ENCODE results near the gene KRTAP10-4.

GRCh38 chr21:44617071-44617501 lies 43.6 kb downstream of the KRTAP10-4 start:
- TF ChIP-seq CTCF (IDR thresholded peaks at IDR 0.05 in 2 of 3, conservative IDR thresholded peaks at IDR 0.05 in 1 of 3; ENCODE audit: borderline replicate concordance in 1 of 3, insufficient read depth in 1 of 3, low read depth in 2 of 3, low read length in 2 of 3) (no peak), SP1 (IDR thresholded peaks at IDR 0.05; ENCODE audit: low read depth) (no peak), RAD21 (IDR thresholded peaks at IDR 0.05; ENCODE audit: low read depth) (no peak), ZBTB33 (IDR thresholded peaks at IDR 0.05; ENCODE audit: extremely low read depth, insufficient replicate concordance, low read length) (no peak), EZH2 (IDR thresholded peaks at IDR 0.05) (no peak), POLR2A (IDR thresholded peaks at IDR 0.05; ENCODE audit: borderline replicate concordance, extremely low read depth, insufficient read depth, insufficient read length) (no peak), ATF3 (IDR thresholded peaks at IDR 0.05) (no peak), REST (IDR thresholded peaks at IDR 0.05; ENCODE audit: low read depth) (no peak), EZH2phosphoT487 (IDR thresholded peaks at IDR 0.05; ENCODE audit: borderline replicate concordance) (no peak), CEBPB (IDR thresholded peaks at IDR 0.05; ENCODE audit: low read depth) (no peak), POLR2AphosphoS5 (IDR thresholded peaks at IDR 0.05; ENCODE audit: low read depth, low read length) (no peak), JUND (IDR thresholded peaks at IDR 0.05) (no peak), YY1 (IDR thresholded peaks at IDR 0.05; ENCODE audit: extremely low read depth, insufficient replicate concordance, low read depth, low read length) (no peak)
